NB4 (cell line): ENCODE results near the gene FAM210A.

Experiments used
- POLR2A ChIP-seq: IDR thresholded peaks from 2 replicates; pipeline ENCODE4 v1.6.1; 2011; ENCODE audit warnings: mild to moderate bottlenecking; ENCODE audit not compliant: insufficient read length; ENCODE audit errors: extremely low read depth
- TF ChIP-seq, protein P1 (sequence below): IDR thresholded peaks from one replicate; pipeline ENCODE4 v1.5.1; 2012; ENCODE audit warnings: low read depth, low read length
- TF ChIP-seq, protein P2 (sequence below): IDR thresholded peaks from 2 replicates; pipeline ENCODE4 v1.6.1; 2011; ENCODE audit warnings: low read depth, low read length

DNA sequence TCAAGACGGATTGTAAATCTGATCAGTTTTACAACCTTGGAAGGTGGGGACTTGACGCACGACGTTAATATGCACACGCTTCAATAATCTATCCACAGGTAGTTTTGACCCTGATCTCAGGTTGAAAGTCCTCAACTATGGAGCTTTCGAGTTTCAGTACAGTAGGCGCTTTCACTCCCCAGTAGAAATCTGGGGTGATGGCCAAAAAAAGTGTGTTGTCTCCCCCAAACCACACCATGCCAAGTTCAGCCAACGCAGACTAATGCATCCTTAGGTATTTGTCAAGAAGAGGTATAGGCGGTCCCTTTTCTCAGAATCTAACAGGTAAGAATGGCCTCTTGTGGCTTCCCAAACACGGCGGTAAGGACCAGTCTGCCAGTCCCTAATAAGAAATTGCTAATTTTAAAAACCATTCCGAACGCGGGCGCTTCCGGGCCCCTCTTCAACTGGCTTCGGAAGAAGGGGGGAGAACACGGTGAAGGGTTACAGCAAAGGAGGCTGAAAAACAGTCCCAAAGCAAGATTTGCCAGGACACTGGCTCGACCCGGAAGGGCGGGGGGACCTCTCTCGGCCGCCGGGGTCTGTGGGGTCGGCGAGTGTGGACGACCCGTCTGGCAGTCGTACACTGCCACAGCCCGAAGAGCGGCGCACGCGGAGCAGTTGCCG, 659 bp downstream of the FAM210A start:
- TF ChIP-seq, protein P1, sequence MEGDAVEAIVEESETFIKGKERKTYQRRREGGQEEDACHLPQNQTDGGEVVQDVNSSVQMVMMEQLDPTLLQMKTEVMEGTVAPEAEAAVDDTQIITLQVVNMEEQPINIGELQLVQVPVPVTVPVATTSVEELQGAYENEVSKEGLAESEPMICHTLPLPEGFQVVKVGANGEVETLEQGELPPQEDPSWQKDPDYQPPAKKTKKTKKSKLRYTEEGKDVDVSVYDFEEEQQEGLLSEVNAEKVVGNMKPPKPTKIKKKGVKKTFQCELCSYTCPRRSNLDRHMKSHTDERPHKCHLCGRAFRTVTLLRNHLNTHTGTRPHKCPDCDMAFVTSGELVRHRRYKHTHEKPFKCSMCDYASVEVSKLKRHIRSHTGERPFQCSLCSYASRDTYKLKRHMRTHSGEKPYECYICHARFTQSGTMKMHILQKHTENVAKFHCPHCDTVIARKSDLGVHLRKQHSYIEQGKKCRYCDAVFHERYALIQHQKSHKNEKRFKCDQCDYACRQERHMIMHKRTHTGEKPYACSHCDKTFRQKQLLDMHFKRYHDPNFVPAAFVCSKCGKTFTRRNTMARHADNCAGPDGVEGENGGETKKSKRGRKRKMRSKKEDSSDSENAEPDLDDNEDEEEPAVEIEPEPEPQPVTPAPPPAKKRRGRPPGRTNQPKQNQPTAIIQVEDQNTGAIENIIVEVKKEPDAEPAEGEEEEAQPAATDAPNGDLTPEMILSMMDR: no peak
- TF ChIP-seq POLR2A: no peak
- TF ChIP-seq, protein P2, sequence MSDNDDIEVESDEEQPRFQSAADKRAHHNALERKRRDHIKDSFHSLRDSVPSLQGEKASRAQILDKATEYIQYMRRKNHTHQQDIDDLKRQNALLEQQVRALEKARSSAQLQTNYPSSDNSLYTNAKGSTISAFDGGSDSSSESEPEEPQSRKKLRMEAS: no peak
